Panc1 (cell line): Measurements from ENCODE around the gene EDAR. TPM values are rescaled to one million over a fixed set of nuclear protein-coding genes. Genes with fewer than 3 reads are reported as not detected.

Experiments used
- ATAC-seq: fragments of 200-7000 bp; cut with Tn5 transposase; 2 replicates; pipeline ENCODE4 v1.9.1; 2020; ENCODE audit warnings: mild to moderate bottlenecking, moderate library complexity
- BruUV-seq: library from RNA; stranded (reverse); fragments of 400-500 nt; replicated peaks from 2 replicates; lab custom pipeline; 2021; lab: Mats Ljungman, UMichigan
- CTCF ChIA-PET: fragments of 300-600 bp; sonication (Branson Sonifier 250); formaldehyde crosslinking; loops from one replicate; lab custom pipeline; 2022; ENCODE audit warnings: antibody characterized with exemption; lab: Charles Lee
- POLR2A ChIA-PET: fragments of 300-600 bp; sonication (Branson Sonifier 250); formaldehyde crosslinking; loops from one replicate; lab custom pipeline; 2022; ENCODE audit warnings: antibody characterized with exemption; lab: Charles Lee
- DNase-seq: peaks from one replicate; pipeline ENCODE4 v3.0.0-alpha.2; 2010; ENCODE audit warnings: low read depth, low spot score
- H3K27ac ChIP-seq: 2 replicates; pipeline ENCODE4 v1.5.1; 2011; ENCODE audit warnings: mild to moderate bottlenecking, low read length, inconsistent platforms
- H3K27me3 ChIP-seq: fragments of 200-500 bp; sonication (Bioruptor generic); 2 replicates; pipeline ENCODE4 v1.6.0; 2014; ENCODE audit warnings: low read length, inconsistent platforms; ENCODE audit not compliant: control insufficient read depth, insufficient read depth
- H3K36me3 ChIP-seq: fragments of 200-500 bp; sonication (Bioruptor generic); 2 replicates; pipeline ENCODE4 v1.5.1; 2014; ENCODE audit warnings: inconsistent platforms, mild to moderate bottlenecking, low read length, moderate library complexity; ENCODE audit not compliant: control insufficient read depth, insufficient read depth
- H3K4me1 ChIP-seq: 2 replicates; pipeline ENCODE4 v1.5.1; 2011; ENCODE audit warnings: inconsistent platforms, mild to moderate bottlenecking, low read length, moderate library complexity; ENCODE audit not compliant: control insufficient read depth, insufficient read depth
- H3K4me3 ChIP-seq, 2 experiments: 2 replicates each; pipeline ENCODE4 v1.5.1; 2011 to 2012; ENCODE audit warnings: low read depth in 2 of 2, low read length in 2 of 2, mild to moderate bottlenecking in 2 of 2, inconsistent platforms in 1 of 2, moderate library complexity in 1 of 2
- H3K9me3 ChIP-seq: fragments of 200-500 bp; sonication (Bioruptor generic); 2 replicates; pipeline ENCODE4 v1.5.1; 2014; ENCODE audit warnings: low read depth, mild to moderate bottlenecking, inconsistent platforms, low read length, moderate library complexity; ENCODE audit not compliant: control insufficient read depth, insufficient read depth
- POLR2AphosphoS5 ChIP-seq: IDR thresholded peaks from 2 replicates; pipeline ENCODE4 v1.6.1; 2012; ENCODE audit warnings: mild to moderate bottlenecking, low read depth, low read length, moderate library complexity
- REST ChIP-seq, 2 experiments: IDR thresholded peaks; 2 replicates each; pipeline ENCODE4 v1.6.1; 2011 to 2012; ENCODE audit warnings: low read depth in 2 of 2, control low read depth in 1 of 2, low read length in 1 of 2, mild to moderate bottlenecking in 1 of 2, moderate library complexity in 1 of 2; ENCODE audit not compliant: insufficient read depth in 1 of 2
- SIN3A ChIP-seq: IDR thresholded peaks from 2 replicates; pipeline ENCODE4 v1.6.1; 2012; ENCODE audit warnings: low read depth, mild to moderate bottlenecking, low read length, moderate library complexity, borderline replicate concordance; ENCODE audit not compliant: insufficient read depth
- TCF7L2 ChIP-seq: IDR thresholded peaks from 2 replicates; pipeline ENCODE4 v1.6.1; 2011; ENCODE audit warnings: mild to moderate bottlenecking, low read depth, low read length, inconsistent platforms
- in situ Hi-C: cut with HindIII; loops from 2 replicates; pipeline ENCODE4 v1.10.0; 2016; ENCODE audit warnings: low sequenced_read_pairs, low pct_unique_long_range_greater_than_20kb
- intact Hi-C: fragments of 100-400 bp; cut with micrococcal nuclease; formaldehyde crosslinking; loops from one replicate; pipeline ENCODE4 v1.10.0; 2022; ENCODE audit not compliant: unreplicated experiment
- total RNA-seq: library from RNA; stranded (reverse); gene quantifications from one replicate; pipeline ENCODE4 v1.2.1, GENCODE V29; 2021; ENCODE audit not compliant: unreplicated experiment
- TF ChIP-seq, protein P1 (sequence below): fragments of 450-650 bp; IDR thresholded peaks from 2 replicates; pipeline ENCODE4 v1.5.1; 2017; ENCODE audit warnings: mild to moderate bottlenecking

EDAR gene
- total RNA-seq, 1 experiment from 2014 or later = not detected

GRCh38 chr2:108907822-108908712, 81.0 kb downstream of the EDAR start:
- no peak for TF ChIP-seq SIN3A
- TF ChIP-seq REST (IDR thresholded peaks at IDR 0.05; ENCODE audit: insufficient read depth in 1 of 2, low read depth in 2 of 2, low read length in 1 of 2) = no peak
- TF ChIP-seq, protein P1, sequence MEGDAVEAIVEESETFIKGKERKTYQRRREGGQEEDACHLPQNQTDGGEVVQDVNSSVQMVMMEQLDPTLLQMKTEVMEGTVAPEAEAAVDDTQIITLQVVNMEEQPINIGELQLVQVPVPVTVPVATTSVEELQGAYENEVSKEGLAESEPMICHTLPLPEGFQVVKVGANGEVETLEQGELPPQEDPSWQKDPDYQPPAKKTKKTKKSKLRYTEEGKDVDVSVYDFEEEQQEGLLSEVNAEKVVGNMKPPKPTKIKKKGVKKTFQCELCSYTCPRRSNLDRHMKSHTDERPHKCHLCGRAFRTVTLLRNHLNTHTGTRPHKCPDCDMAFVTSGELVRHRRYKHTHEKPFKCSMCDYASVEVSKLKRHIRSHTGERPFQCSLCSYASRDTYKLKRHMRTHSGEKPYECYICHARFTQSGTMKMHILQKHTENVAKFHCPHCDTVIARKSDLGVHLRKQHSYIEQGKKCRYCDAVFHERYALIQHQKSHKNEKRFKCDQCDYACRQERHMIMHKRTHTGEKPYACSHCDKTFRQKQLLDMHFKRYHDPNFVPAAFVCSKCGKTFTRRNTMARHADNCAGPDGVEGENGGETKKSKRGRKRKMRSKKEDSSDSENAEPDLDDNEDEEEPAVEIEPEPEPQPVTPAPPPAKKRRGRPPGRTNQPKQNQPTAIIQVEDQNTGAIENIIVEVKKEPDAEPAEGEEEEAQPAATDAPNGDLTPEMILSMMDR = no peak
- TF ChIP-seq TCF7L2 = no peak
- no peak for TF ChIP-seq POLR2AphosphoS5
- ChIA-PET POLR2A (no interaction called here), CTCF (no interaction called here)
- Histone ChIP-seq H3K27me3 (no peaks in the 10 kb centered on the region), H3K9me3 (no peaks in the 10 kb centered on the region), H3K4me3 (no peak overlapping the region), H3K4me1 (no peaks in the 10 kb centered on the region), H3K36me3 (no peaks in the 10 kb centered on the region), H3K27ac (no peak overlapping the region)
- ATAC-seq (no peak), DNase-seq (no peak)
- in situ Hi-C loops (no loop called here), intact Hi-C loops (no loop called here)
- no TSS peak for BruUV-seq

GRCh38 chr2:108906403-108907077, 82.5 kb downstream of the EDAR start:
- intact Hi-C loops = no loop called here
- ChIA-PET CTCF (no interaction called here), POLR2A (no interaction called here)
- no TSS peak for BruUV-seq
- ATAC-seq = no peak; the same call in 1 of the 2 replicates
- no peak for DNase-seq
- in situ Hi-C loops = no loop called here
- Histone ChIP-seq H3K27ac (no peak overlapping the region), H3K9me3 (no peaks in the 10 kb centered on the region), H3K36me3 (no peaks in the 10 kb centered on the region), H3K27me3 (no peaks in the 10 kb centered on the region), H3K4me1 (no peaks in the 10 kb centered on the region), H3K4me3 (no peak overlapping the region)
- TF ChIP-seq, protein P1 = no peak
- TF ChIP-seq POLR2AphosphoS5 (no peak), SIN3A (no peak), REST (IDR thresholded peaks at IDR 0.05; ENCODE audit: insufficient read depth in 1 of 2, low read depth in 2 of 2, low read length in 1 of 2) (no peak), TCF7L2 (no peak)
